ENCODE measurements around the gene EFCAB10.
A peak's percentile ranks its signal among the peaks of the same experiment; 100 is the strongest.
"Not testable (repeated sequence)": the region's sequence is repeated elsewhere in the genome, so short reads cannot be mapped to it uniquely, and the experiment has no call there.

Gene EFCAB10

DNA sequence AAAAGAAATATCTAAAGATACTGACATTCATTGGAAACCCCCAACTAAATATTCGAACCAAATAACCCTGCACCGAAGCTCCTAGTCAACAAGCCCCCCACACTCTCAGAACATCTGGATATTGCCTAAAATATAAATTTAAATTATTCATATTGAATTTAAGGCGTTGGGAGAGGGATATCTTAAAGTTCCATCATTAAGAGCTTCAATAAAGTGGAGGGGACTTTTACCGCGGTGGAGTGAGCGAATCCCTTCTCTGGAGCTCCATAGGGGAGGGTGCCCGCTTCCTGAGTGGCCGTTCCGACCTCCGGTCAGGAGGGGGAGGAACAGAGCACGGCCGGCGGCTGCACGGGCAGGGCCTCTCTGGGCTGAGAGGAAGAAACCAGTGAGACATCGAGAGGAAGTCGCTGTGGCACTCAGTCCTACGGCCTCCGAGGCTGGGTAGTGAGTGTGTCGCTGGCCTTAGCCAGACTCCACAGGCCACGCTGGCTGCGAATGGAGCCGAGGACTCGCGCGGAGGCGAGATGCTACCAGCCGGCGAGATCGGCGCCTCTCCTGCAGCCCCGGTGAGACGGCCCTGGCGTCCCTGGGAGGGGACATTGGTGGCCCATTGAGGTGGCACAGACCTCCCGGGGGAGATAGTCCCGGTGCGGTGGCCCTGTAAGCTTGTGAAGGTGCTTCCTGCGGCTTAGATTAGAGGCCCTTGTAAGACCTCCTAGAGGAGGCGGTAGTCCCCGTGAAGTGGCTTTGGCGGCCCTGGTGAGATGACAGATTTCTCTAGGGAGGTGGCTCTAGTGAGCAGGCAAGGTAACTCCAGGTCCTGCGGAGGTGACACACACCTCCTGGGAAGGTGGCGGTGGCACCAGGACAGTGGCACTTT, 49.3 kb downstream of the EFCAB10 start, which contains the start of gene RINT1:
TSS of gene RINT1 (plus strand) at position 410 of the 880 bp plus-strand sequence. CDS start at position 525, 115 bp downstream.
- H3K4me3 Mint-ChIP-seq: peak within 1 kb of the TSS; percentile 95 to 98 (median 96)
- peaks cover 8% of the 10 kb centered on the region for H3K36me3 Mint-ChIP-seq (ENCODE audit: low read depth)
- TF ChIP-seq, protein P1, sequence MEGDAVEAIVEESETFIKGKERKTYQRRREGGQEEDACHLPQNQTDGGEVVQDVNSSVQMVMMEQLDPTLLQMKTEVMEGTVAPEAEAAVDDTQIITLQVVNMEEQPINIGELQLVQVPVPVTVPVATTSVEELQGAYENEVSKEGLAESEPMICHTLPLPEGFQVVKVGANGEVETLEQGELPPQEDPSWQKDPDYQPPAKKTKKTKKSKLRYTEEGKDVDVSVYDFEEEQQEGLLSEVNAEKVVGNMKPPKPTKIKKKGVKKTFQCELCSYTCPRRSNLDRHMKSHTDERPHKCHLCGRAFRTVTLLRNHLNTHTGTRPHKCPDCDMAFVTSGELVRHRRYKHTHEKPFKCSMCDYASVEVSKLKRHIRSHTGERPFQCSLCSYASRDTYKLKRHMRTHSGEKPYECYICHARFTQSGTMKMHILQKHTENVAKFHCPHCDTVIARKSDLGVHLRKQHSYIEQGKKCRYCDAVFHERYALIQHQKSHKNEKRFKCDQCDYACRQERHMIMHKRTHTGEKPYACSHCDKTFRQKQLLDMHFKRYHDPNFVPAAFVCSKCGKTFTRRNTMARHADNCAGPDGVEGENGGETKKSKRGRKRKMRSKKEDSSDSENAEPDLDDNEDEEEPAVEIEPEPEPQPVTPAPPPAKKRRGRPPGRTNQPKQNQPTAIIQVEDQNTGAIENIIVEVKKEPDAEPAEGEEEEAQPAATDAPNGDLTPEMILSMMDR (IDR thresholded peaks at IDR 0.05; ENCODE audit: unreplicated experiment in 3 of 3): peak; percentile 80 to 81 (median 80)
- H3K4me1 Mint-ChIP-seq: peaks cover 13% of the 10 kb centered on the region
- H3K27ac Mint-ChIP-seq: peak within 1 kb of the TSS; percentile 80 to 93 (median 92)
- H3K27me3 Mint-ChIP-seq (ENCODE audit: low read depth): no peaks in the 10 kb centered on the region
- no peaks in the 10 kb centered on the region for H3K9me3 Mint-ChIP-seq

DNA sequence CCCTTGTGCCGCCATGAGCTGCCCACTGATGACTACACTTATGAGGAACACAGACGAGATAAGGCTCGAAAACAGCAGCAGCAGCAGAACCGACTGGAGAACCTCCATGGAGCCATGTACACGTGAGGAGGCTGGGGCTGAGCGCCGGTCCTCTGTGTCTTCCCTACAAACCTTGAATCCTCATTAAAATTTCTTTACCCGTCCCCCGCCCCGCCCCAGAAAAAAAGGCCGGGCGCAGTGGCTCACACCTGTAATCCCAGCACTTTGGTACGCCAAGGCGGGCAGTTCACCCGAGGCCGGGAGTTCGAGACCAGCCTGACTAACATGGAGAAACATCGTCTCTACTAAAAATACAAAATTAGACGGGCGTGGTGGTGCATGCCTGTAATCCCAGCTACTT, 50.7 kb downstream of the EFCAB10 start:
- H3K27ac Mint-ChIP-seq: no peak overlapping the region
- peaks cover 13% of the 10 kb centered on the region for H3K4me1 Mint-ChIP-seq
- peak overlapping the region in 2 of 3 experiments; percentile 5 to 56 for H3K4me3 Mint-ChIP-seq
- H3K36me3 Mint-ChIP-seq (ENCODE audit: low read depth): peaks cover 4% of the 10 kb centered on the region
- no peaks in the 10 kb centered on the region for H3K9me3 Mint-ChIP-seq
- H3K27me3 Mint-ChIP-seq (ENCODE audit: low read depth): no peaks in the 10 kb centered on the region
- TF ChIP-seq, protein P1 (IDR thresholded peaks at IDR 0.05; ENCODE audit: unreplicated experiment in 3 of 3): no peak

- H3K27me3 Mint-ChIP-seq (ENCODE audit: low read depth): no peaks in the 10 kb centered on the region
- peaks cover 13% of the 10 kb centered on the region for H3K4me1 Mint-ChIP-seq
- H3K27ac Mint-ChIP-seq: no peak overlapping the region
These were observed 51.2 kb downstream of the EFCAB10 start for GRCh38 chr7:105530126-105530525.

DNA sequence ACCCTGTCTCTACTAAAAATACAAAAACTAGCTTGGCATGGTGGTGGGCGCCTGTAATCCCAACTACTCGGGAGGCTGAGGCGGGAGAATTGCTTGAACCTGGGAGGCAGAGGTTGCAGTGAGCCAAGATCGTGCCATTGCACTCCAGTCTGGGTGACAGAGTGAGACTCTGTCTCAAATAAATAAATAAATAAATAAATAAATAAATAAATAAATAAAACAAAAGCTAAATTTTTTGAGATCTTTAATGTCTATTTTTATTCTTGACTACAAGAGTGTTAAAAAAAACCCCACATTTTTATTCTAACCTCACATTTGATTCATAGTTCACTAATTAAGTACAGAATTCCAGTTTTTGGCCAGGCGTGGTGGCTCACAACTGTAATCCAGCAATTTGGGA, 53.6 kb downstream of the EFCAB10 start:
- not testable (repeated sequence) for H3K27me3 Mint-ChIP-seq (ENCODE audit: low read depth); H3K27ac Mint-ChIP-seq; H3K4me3 Mint-ChIP-seq; H3K9me3 Mint-ChIP-seq; H3K36me3 Mint-ChIP-seq (ENCODE audit: low read depth); H3K4me1 Mint-ChIP-seq

More at GRCh38 chr7:105530126-105530525, 51.2 kb downstream of the EFCAB10 start:
- Mint-ChIP-seq H3K36me3 (ENCODE audit: low read depth) (peaks cover 4% of the 10 kb centered on the region), H3K4me3 (peak overlapping the region; percentile 5 to 56 (median 21)), H3K9me3 (no peaks in the 10 kb centered on the region)
- TF ChIP-seq, protein P1 (IDR thresholded peaks at IDR 0.05; ENCODE audit: unreplicated experiment in 3 of 3): no peak

GRCh38 chr7:105524840-105525239, 56.5 kb downstream of the EFCAB10 start:
- Mint-ChIP-seq H3K36me3 (ENCODE audit: low read depth) (peaks cover under 1% of the 10 kb centered on the region), H3K27ac (peak overlapping the region in 1 of 3 experiments; percentile 54), H3K27me3 (ENCODE audit: low read depth) (peaks cover 9% of the 10 kb centered on the region), H3K4me1 (no peaks in the 10 kb centered on the region), H3K9me3 (no peaks in the 10 kb centered on the region), H3K4me3 (peak overlapping the region; percentile 30 to 72 (median 55))
- TF ChIP-seq, protein P1 (IDR thresholded peaks at IDR 0.05; ENCODE audit: unreplicated experiment in 3 of 3): no peak

- not testable (repeated sequence) for H3K9me3 Mint-ChIP-seq; H3K27me3 Mint-ChIP-seq (ENCODE audit: low read depth)
These were observed 56.9 kb downstream of the EFCAB10 start for GRCh38 chr7:105524423-105524822.

More at GRCh38 chr7:105524423-105524822, 56.9 kb downstream of the EFCAB10 start:
- not testable (repeated sequence) for H3K4me1 Mint-ChIP-seq; H3K27ac Mint-ChIP-seq; H3K36me3 Mint-ChIP-seq (ENCODE audit: low read depth); H3K4me3 Mint-ChIP-seq
